Muscle layer of duodenum (tissue), 2 donors: ENCODE measurements around the gene CTSC.

Experiments used
- H3K27ac ChIP-seq: one replicate; pipeline ENCODE4 v1.7.0; 2013; ENCODE audit warnings: mild to moderate bottlenecking, low read length
- H3K27me3 ChIP-seq: one replicate; pipeline ENCODE4 v1.7.0; 2013; ENCODE audit warnings: low read depth, mild to moderate bottlenecking, control low read depth, low read length
- H3K36me3 ChIP-seq, 2 donors: one replicate each; pipeline ENCODE4 v1.7.0; 2013; ENCODE audit warnings: low read length in 2 of 2, control low read depth in 1 of 2, mild to moderate bottlenecking in 1 of 2; ENCODE audit not compliant: insufficient read depth in 2 of 2, control insufficient read depth in 1 of 2
- H3K4me1 ChIP-seq, 2 donors: one replicate each; pipeline ENCODE4 v1.7.0; 2013; ENCODE audit warnings: low read length in 2 of 2, mild to moderate bottlenecking in 2 of 2, control low read depth in 1 of 2, moderate library complexity in 1 of 2; ENCODE audit not compliant: insufficient read depth in 2 of 2, control insufficient read depth in 1 of 2
- H3K4me3 ChIP-seq, 2 donors: one replicate each; pipeline ENCODE4 v1.7.0; 2013; ENCODE audit warnings: low read length in 2 of 2, low read depth in 1 of 2, mild to moderate bottlenecking in 1 of 2
- H3K9me3 ChIP-seq, 2 donors: one replicate each; pipeline ENCODE4 v1.7.0; 2013; ENCODE audit warnings: low read length in 2 of 2, control low read depth in 1 of 2, mild to moderate bottlenecking in 1 of 2; ENCODE audit not compliant: control insufficient read depth in 1 of 2
- donor health status: healthy.

Gene CTSC

GRCh38 chr11:88363648-88364065 is 26.1 kb upstream of the CTSC start:
- H3K36me3 ChIP-seq = no peaks in the 10 kb centered on the region
- H3K27me3 ChIP-seq = no peaks in the 10 kb centered on the region
- H3K4me1 ChIP-seq = no peaks in the 10 kb centered on the region
- H3K27ac ChIP-seq = no peak overlapping the region
- H3K4me3 ChIP-seq = no peak overlapping the region
- H3K9me3 ChIP-seq = no peaks in the 10 kb centered on the region

DNA sequence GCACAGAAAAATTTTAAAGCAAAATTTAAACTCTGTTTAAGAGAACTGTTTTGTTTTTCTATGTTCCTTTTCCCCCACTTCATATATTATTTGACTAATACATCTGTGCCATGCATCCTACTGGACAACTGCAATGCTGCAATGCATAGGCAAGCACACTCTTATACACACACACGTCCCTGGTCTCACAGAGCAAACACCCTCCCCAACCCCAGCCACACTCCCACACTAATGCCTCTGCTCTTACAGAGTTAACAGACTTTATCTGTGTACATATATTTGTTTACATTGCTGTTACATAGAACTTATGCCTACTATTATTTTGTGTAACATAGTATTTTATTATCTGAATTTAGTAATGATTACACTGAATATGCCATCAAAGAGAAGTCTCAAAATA is 25.5 kb upstream of the CTSC start:
- H3K4me3 ChIP-seq = no peak overlapping the region
- no peaks in the 10 kb centered on the region for H3K9me3 ChIP-seq
- no peak overlapping the region for H3K27ac ChIP-seq
- H3K36me3 ChIP-seq = no peaks in the 10 kb centered on the region
- no peaks in the 10 kb centered on the region for H3K27me3 ChIP-seq
- no peaks in the 10 kb centered on the region for H3K4me1 ChIP-seq

- H3K36me3 ChIP-seq = no peaks in the 10 kb centered on the region
- H3K4me1 ChIP-seq = no peaks in the 10 kb centered on the region
- no peak overlapping the region for H3K27ac ChIP-seq
- no peak overlapping the region for H3K4me3 ChIP-seq
- no peaks in the 10 kb centered on the region for H3K9me3 ChIP-seq
- no peaks in the 10 kb centered on the region for H3K27me3 ChIP-seq
These were observed 22.6 kb upstream of the CTSC start for GRCh38 chr11:88360141-88360540.

DNA sequence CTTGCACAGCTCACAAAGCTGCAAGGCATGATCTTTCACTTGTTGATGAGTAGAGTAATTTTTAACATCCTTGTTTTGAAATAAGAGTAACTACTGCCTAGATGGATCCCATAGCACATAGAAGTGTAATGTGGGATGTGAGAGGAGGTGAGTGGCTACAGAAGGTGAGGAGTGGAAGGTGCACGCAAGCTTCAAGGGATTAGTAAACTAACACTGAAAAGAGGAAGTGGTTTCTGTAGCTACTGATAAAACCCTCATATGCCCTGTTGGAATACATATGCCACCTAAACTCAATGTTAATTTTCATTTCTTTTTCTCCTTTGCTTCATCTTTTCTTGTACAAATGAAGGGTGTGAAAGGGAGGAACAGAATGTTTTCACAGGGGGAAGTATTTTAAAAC is 22.0 kb upstream of the CTSC start:
- no peak overlapping the region for H3K4me3 ChIP-seq
- no peak overlapping the region for H3K27ac ChIP-seq
- no peaks in the 10 kb centered on the region for H3K4me1 ChIP-seq
- H3K9me3 ChIP-seq = no peaks in the 10 kb centered on the region
- no peaks in the 10 kb centered on the region for H3K36me3 ChIP-seq
- no peaks in the 10 kb centered on the region for H3K27me3 ChIP-seq

DNA sequence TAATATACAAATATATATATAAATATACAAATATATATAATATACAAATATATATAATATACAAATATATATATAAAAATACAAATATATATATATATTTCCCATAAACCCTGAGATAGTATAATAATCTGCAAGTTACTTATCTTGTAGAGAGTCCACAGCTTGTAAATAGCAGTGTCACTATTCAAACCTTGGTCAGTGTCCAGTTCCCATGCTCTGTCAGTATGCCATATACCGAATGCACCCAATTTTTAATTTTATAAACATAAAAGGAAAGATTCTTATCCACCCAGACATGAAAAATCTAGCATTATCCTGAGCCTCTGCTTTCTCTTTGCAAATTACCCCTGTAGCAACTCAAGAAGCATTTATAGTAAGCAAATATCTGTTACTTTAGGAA is 21.6 kb upstream of the CTSC start:
- no peak overlapping the region for H3K4me3 ChIP-seq
- H3K4me1 ChIP-seq = no peaks in the 10 kb centered on the region
- no peak overlapping the region for H3K27ac ChIP-seq
- no peaks in the 10 kb centered on the region for H3K9me3 ChIP-seq
- no peaks in the 10 kb centered on the region for H3K36me3 ChIP-seq
- no peaks in the 10 kb centered on the region for H3K27me3 ChIP-seq

- H3K27me3 ChIP-seq = no peaks in the 10 kb centered on the region
- no peak overlapping the region for H3K4me3 ChIP-seq
- H3K4me1 ChIP-seq = no peaks in the 10 kb centered on the region
- H3K36me3 ChIP-seq = no peaks in the 10 kb centered on the region
- no peaks in the 10 kb centered on the region for H3K9me3 ChIP-seq
- H3K27ac ChIP-seq = no peak overlapping the region
These were observed 20.5 kb upstream of the CTSC start for GRCh38 chr11:88358040-88358431.

DNA sequence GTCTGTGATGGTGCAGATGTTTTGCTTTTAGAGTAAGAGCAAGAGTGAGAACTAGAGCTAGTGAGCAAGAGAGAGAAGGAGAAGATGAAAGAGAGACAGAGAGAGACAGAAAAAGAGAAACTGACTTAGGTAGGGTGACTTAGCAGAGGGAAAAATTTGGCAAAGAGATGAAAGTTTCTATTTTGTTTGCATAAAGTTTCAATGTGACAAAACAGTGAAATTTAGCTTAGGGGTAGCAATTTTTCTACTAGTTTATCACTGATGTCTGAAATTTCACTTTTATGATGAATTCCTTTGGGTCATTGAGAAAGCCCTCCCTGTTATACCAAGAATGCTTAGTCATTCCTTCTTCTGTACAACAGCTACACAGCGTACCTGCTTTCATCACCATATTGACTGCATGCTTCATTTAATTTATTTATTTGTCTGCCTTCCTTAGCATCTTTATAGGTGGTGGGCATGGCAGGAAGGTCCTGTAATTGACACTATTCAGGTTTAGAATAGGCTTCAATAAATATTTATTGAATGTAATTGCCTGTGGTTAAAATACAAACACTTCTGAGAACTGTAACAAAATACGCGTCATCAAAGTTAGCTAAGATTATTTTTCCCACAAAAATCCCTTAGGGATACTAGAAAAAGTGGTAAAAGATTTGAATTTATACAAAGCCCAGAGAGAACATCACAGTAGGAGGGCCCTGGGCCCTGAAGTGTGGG is 19.9 kb upstream of the CTSC start:
- H3K9me3 ChIP-seq = no peaks in the 10 kb centered on the region
- no peak overlapping the region for H3K27ac ChIP-seq
- H3K4me3 ChIP-seq = no peak overlapping the region
- no peaks in the 10 kb centered on the region for H3K27me3 ChIP-seq
- no peaks in the 10 kb centered on the region for H3K4me1 ChIP-seq
- H3K36me3 ChIP-seq = no peaks in the 10 kb centered on the region

DNA sequence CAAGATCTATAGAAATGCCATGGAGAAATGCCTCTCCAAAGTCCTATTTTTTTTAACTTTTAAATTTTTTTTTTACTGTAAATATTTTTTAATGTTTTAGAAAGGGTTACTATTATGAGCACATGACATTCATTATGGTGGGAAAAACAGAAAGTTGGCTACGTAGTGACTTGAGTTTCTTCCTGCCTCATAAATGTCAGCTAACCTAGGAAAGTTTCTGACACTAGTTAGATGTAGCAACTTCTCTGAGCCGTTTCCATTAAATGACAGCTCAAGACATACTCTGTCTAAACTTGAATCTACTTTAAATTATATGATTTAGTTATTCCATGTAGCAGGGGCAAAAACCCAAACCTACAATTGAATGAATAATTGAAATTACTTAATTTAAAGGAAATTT is 18.4 kb upstream of the CTSC start:
- H3K36me3 ChIP-seq = no peaks in the 10 kb centered on the region
- no peak overlapping the region for H3K27ac ChIP-seq
- H3K27me3 ChIP-seq = no peaks in the 10 kb centered on the region
- H3K4me3 ChIP-seq = no peak overlapping the region
- no peaks in the 10 kb centered on the region for H3K4me1 ChIP-seq
- no peaks in the 10 kb centered on the region for H3K9me3 ChIP-seq

DNA sequence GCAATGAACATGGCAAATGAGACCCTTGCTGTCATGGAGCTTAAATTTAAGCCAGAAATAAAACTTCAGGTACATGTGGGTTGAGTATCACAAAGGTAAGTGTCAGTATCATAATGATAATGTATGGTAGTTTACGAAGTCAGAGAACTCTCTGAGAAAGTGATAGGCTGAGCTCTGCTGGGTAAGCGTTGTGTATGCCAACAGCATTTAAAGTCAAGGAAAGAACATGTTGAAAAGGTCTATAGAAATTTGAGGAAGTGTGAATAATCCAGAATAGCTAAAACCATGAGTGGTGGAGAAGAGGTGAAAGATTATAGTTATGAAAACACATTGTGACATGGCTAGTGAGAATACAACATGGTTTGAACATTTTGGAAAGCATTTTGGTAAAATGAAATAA is 17.4 kb upstream of the CTSC start:
- H3K4me3 ChIP-seq = no peak overlapping the region
- peak overlapping the region; percentile 12 for H3K27ac ChIP-seq
- H3K27me3 ChIP-seq = no peaks in the 10 kb centered on the region
- H3K4me1 ChIP-seq = no peaks in the 10 kb centered on the region
- H3K9me3 ChIP-seq = no peaks in the 10 kb centered on the region
- no peaks in the 10 kb centered on the region for H3K36me3 ChIP-seq

- peak overlapping the region; percentile 12 for H3K27ac ChIP-seq
- no peaks in the 10 kb centered on the region for H3K27me3 ChIP-seq
- no peaks in the 10 kb centered on the region for H3K4me1 ChIP-seq
- no peak overlapping the region for H3K4me3 ChIP-seq
- no peaks in the 10 kb centered on the region for H3K36me3 ChIP-seq
- H3K9me3 ChIP-seq = no peaks in the 10 kb centered on the region
These were observed 16.4 kb upstream of the CTSC start for GRCh38 chr11:88353835-88354496.

- H3K27ac ChIP-seq = no peak overlapping the region
- H3K36me3 ChIP-seq = no peaks in the 10 kb centered on the region
- no peaks in the 10 kb centered on the region for H3K27me3 ChIP-seq
- H3K4me3 ChIP-seq = no peak overlapping the region
- no peaks in the 10 kb centered on the region for H3K9me3 ChIP-seq
- H3K4me1 ChIP-seq = no peaks in the 10 kb centered on the region
These were observed 15.8 kb upstream of the CTSC start for GRCh38 chr11:88353386-88353785.

DNA sequence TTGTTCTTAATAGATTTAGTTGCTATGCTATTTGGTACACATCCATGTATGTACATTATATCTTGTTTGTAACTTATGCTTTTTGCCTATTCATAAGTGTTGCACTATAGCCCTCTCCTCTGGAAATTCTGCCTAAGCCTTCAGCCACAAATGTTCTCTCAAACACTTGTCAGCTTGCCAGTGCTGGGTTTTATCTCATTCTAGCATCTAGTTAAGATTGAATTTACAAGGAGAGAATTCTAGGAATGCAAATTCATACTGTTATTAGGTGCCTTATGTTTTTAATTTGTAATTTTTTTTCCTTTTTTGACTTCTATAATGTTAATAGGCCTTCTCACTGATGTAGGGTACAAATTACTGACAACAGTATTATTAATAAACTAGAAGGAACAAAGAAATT is 14.6 kb upstream of the CTSC start:
- H3K4me1 ChIP-seq = no peaks in the 10 kb centered on the region
- H3K9me3 ChIP-seq = no peaks in the 10 kb centered on the region
- H3K4me3 ChIP-seq = no peak overlapping the region
- H3K27ac ChIP-seq = no peak overlapping the region
- no peaks in the 10 kb centered on the region for H3K36me3 ChIP-seq
- no peaks in the 10 kb centered on the region for H3K27me3 ChIP-seq
